ENCODE results near the gene ITSN2. TPM values are rescaled to one million over a fixed set of nuclear protein-coding genes. Genes with fewer than 3 reads are reported as not detected.
"Not testable (repeated sequence)": the region's sequence is repeated elsewhere in the genome, so short reads cannot be mapped to it uniquely, and the experiment has no call there.

The ITSN2 gene
- 10 to 100 TPM; 57.7 to 77.0 TPM for total RNA-seq
- long read RNA-seq, donor 1, partial matches to known transcripts, result 13 of 22 reads
- long read RNA-seq, donor 1, other reads (novel, unspliced or antisense), result 9 of 22 reads
- long read RNA-seq, donor 2, partial matches to known transcripts, result 99 of 116 reads
- long read RNA-seq, donor 2, other reads (novel, unspliced or antisense), result 17 of 116 reads

GRCh38 chr2:24360050-24360962 is at the start of gene ITSN2:
TSS of gene ITSN2 (minus strand) at chr2:24360536. CDS start at chr2:24328082, 32,454 bp downstream.
- peak; percentile 95 for DNase-seq (ENCODE audit: low spot score)

GRCh38 chr2:24409171-24409570 is 48.8 kb upstream of the ITSN2 start:
- no peak for DNase-seq (ENCODE audit: low spot score)
- intact Hi-C loops (cut with DNase I), result loop anchor here in 1 of 2 donors (10.0 kb wide), 1 partner anchor 286 kb away; no protein-coding TSS in a partner anchor

More at GRCh38 chr2:24360050-24360962, at the start of gene ITSN2:
- intact Hi-C loops (cut with DNase I), result no loop called here

GRCh38 chr2:24408704-24409103 is 48.4 kb upstream of the ITSN2 start:
- intact Hi-C loops (cut with DNase I), result loop anchor here in 1 of 2 donors (10.0 kb wide), 1 partner anchor 286 kb away; no protein-coding TSS in a partner anchor
- DNase-seq (ENCODE audit: low spot score), result not testable (repeated sequence)

- DNase-seq (ENCODE audit: low spot score), result no peak
- intact Hi-C loops (cut with DNase I), result loop anchor here in 1 of 2 donors (10.0 kb wide), 1 partner anchor 290 kb away; no protein-coding TSS in a partner anchor
Observed at GRCh38 chr2:24404491-24404921, 44.2 kb upstream of the ITSN2 start.

- no peak for DNase-seq (ENCODE audit: low spot score)
- intact Hi-C loops (cut with DNase I), result loop anchor here in 1 of 2 donors (10.0 kb wide), 1 partner anchor 291 kb away; no protein-coding TSS in a partner anchor
Observed at GRCh38 chr2:24403832-24404212, 43.5 kb upstream of the ITSN2 start.

- no peak for DNase-seq (ENCODE audit: low spot score)
- intact Hi-C loops (cut with DNase I), result loop anchor here in 1 of 2 donors (10.0 kb wide), 1 partner anchor 292 kb away; no protein-coding TSS in a partner anchor
Observed at GRCh38 chr2:24403168-24403831, 43.0 kb upstream of the ITSN2 start.

GRCh38 chr2:24402242-24403097 is 42.1 kb upstream of the ITSN2 start:
- intact Hi-C loops (cut with DNase I), result loop anchor here in 1 of 2 donors (10.0 kb wide), 1 partner anchor 292 kb away; no protein-coding TSS in a partner anchor
- no peak for DNase-seq (ENCODE audit: low spot score)

- no peak for DNase-seq (ENCODE audit: low spot score)
- intact Hi-C loops (cut with DNase I), result loop anchor here in 1 of 2 donors (10.0 kb wide), 1 partner anchor 294 kb away; no protein-coding TSS in a partner anchor
Observed at GRCh38 chr2:24400207-24400907, 40.0 kb upstream of the ITSN2 start.

GRCh38 chr2:24399434-24400206 is 39.3 kb upstream of the ITSN2 start:
- intact Hi-C loops (cut with DNase I), result loop anchor here in 1 of 2 donors (10.0 kb wide), 1 partner anchor 295 kb away; no protein-coding TSS in a partner anchor
- no peak for DNase-seq (ENCODE audit: low spot score)

- no peak for DNase-seq (ENCODE audit: low spot score)
- intact Hi-C loops (cut with DNase I), result no loop called here
Observed at GRCh38 chr2:24394998-24395397, 34.7 kb upstream of the ITSN2 start.

GRCh38 chr2:24392542-24393059 is 32.3 kb upstream of the ITSN2 start:
- intact Hi-C loops (cut with DNase I), result no loop called here
- no peak for DNase-seq (ENCODE audit: low spot score)

GRCh38 chr2:24385366-24385765 is 25.0 kb upstream of the ITSN2 start:
- DNase-seq (ENCODE audit: low spot score), result no peak
- intact Hi-C loops (cut with DNase I), result loop anchor here in 1 of 2 donors (10.0 kb wide), 1 partner anchor 151 kb away; no protein-coding TSS in a partner anchor

GRCh38 chr2:24382363-24383073 is 22.2 kb upstream of the ITSN2 start:
- intact Hi-C loops (cut with DNase I), result loop anchor here in 1 of 2 donors (10.0 kb wide), 1 partner anchor 148 kb away; no protein-coding TSS in a partner anchor
- no peak for DNase-seq (ENCODE audit: low spot score)

GRCh38 chr2:24380820-24381219 is 20.5 kb upstream of the ITSN2 start:
- DNase-seq (ENCODE audit: low spot score), result no peak
- intact Hi-C loops (cut with DNase I), result loop anchor here in 1 of 2 donors (10.0 kb wide), 1 partner anchor 146 kb away; no protein-coding TSS in a partner anchor

- intact Hi-C loops (cut with DNase I), result no loop called here
- DNase-seq (ENCODE audit: low spot score), result no peak
Observed at GRCh38 chr2:24375349-24376087, 15.2 kb upstream of the ITSN2 start.
